GM18868 (cell line): Measurements from ENCODE around the gene RSRC2.
"Not testable (repeated sequence)": the region's sequence is repeated elsewhere in the genome, so short reads cannot be mapped to it uniquely, and the experiment has no call there.

ENCODE experiments used
- ATAC-seq: cut with Tn5 transposase; IDR thresholded peaks from one replicate; pipeline ENCODE4 v1.9.1; 2021; ENCODE audit warnings: mild to moderate bottlenecking, moderate library complexity; ENCODE audit not compliant: unreplicated experiment

Gene RSRC2

DNA sequence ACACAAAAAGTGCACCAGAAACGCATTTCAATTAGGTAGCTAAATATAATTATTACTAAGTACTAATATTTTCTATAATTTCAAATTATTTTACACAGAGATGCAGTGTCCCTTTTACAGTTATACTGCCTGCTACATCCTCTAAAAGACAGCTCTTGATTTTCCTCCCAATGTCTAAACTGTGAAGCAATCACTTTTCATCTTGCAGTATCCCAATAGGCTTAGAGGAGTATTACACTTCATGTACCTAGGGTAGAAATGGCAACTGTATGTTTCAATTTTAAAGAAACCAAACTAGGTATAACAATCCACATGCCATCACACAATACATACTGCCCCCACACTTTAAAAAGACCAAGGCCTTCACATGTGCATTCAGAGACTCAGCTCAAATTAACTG lies 7.3 kb downstream of the RSRC2 start:
- no peak for ATAC-seq

DNA sequence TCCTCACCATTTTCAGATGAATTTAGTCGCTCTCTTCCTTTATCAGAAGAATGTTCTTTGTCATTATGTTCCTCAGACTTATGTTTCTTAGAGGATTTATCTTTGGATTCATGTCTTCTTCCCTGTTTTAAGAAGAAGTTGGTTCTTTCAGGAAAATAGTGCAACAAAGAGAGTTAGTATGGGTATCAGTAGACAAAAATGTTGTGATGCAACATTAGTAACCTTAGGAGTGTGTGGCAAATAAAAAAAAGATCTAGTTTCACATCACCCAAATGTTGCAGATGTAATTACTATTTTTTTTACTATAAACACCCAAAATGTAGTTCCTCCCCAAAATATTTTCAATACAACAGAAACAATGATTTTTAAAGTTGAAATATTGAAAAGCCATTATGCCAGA lies 7.8 kb downstream of the RSRC2 start:
- no peak for ATAC-seq

DNA sequence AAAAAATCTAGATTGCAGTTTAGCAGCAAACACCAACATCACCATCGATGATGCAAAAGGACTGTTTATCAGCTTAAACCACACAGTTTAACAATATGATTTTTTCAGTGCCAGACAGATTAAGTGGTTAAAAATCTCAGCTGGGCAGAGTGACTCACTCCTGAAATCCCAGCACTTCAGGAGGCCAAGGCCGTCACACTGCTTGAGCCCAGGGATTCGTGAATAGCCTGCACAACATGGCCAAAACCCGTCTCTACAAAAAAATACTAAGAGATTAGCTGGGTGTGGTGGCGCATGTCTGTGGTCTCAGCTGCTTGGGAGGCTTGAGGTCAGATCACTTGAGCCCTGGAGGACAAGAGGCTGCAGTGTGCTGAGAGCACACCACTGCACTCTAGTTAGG lies 8.9 kb downstream of the RSRC2 start:
- no peak for ATAC-seq

DNA sequence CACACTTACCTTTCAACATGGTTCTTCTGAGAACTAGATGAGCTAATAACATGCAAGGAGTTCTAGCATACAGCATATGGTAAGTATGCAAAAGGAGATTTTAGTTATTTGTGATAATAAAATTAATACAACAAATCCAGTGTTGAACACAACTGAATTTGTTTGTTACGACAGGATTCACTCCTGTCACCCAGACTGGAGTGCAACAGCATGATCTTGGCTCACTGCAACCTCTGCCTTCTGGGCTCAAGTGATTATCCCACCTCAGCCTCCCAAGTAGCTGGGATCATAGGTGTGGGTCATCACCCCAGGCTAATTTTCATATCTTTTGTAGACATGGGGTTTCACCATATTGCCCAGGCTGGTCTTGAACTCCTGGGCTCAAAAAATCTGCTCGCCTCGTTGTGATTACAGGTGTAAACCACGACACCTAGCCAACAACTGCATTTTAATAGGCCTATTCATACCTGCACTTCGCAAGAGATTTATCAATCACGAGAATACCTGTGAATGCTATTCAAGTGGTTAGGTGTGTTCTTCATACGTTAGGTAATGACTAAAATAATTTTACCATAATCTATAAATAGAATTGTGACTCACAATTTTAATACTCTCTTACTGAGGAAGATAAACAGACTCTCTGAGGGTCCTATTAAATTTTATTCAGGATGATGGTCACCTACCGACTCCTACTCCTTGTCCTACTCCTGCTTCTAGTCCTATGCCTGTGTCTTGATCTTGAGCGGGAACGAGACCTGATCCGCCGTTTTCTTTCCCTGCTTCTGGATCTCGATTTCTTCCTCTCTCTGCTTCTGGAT lies 10.0 kb downstream of the RSRC2 start:
- no peak for ATAC-seq

DNA sequence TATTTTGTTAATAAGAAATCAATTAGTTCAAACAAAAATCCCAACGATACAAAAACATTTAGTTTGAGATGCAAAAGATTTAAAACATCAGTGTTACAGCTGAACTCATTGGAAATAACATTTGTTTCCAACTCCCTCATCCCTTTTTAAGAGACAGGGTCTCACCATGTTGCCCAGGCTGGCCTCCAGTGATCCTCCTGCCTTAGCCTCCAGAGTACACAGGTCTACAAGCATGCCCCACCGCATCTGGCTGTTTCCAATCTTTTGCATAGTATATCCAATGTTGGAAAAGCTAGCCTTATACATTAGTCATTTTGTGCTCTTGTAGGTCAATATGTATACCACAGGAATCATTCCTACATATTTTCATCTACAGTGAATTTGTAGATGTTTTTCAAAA lies 11.5 kb downstream of the RSRC2 start:
- no peak for ATAC-seq

DNA sequence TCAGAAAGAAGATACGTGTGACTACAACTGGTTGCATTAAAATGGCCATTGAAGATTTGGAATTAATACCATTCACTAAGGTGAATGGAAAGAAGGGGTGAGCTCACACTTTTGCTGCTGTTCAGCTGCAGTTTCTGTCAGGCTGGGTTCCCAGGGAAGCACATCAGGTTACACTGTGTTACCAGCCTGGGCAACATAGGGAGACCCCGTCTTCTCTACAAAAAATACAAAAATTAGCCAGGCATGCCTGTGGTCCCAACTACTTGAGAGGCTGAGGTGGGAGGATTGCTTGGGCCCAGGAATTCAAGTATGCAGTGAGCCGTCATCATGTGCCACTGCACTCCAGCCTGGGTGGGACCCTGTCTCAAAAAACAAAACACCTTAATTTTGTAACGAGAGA lies 13.1 kb downstream of the RSRC2 start:
- ATAC-seq, result no peak

DNA sequence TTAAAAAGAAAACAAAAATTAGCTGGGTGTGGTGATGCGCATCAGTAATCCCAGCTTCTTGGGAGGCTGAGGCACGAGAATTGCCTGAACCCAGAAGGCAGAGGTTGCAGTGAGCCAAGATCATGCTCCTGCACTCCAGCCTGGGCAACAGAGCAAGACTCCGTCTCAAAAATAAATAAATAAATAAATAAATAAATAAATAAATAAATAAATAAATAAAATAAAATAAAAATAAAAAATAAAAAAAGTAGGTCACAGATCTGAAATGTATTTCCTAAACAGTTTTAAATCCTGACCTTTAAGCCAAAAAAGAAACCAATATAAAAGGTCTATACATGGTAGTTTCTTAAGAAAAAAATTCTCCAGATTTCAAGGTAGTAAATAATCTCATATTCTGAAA lies 13.7 kb downstream of the RSRC2 start:
- not testable (repeated sequence) for ATAC-seq

DNA sequence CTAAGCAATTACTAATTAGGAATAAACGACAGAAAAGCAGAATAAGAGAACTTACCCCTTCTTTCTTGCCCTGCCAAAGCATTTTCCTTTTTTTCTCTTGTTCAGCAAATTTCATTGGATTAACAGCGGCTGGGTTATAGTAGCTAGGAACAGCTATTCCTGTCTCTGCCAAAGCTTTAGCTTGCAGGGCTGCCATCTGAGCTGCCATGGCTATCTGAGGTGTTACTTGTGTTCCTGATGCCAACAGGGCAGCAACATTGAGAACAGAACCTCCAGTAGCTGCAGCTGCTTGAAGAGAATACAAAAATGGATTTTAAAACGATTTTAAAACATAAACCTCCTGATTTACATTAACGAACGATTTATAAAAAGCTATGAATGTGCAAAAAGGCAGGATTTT lies 18.6 kb downstream of the RSRC2 start:
- ATAC-seq, result no peak

DNA sequence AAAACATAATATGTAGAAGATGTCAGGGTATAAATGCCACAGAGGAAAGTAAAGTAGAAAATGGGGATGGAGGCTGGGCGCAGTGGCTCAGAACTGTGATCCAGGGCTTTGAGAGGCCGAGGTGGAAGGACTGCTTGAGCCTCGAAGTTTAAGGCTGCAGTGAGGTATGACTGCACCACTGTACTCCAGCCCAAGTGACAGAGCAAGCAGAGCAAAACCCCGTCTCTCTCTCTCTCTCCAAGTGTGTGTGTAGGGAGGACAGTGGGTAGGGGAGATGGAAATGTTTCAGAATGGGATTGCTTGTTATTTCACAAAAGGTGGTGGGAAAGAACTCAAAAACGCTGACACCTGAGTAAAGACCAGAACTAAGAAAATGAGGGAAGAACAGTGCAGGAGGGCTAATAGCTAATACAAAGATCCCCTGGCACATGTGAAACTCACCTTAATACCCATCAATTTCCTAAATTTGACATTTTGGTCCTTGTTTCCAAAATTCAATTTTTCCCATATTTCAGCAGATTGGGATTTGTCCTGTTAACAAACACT lies 20.3 kb downstream of the RSRC2 start:
- ATAC-seq, result no peak

DNA sequence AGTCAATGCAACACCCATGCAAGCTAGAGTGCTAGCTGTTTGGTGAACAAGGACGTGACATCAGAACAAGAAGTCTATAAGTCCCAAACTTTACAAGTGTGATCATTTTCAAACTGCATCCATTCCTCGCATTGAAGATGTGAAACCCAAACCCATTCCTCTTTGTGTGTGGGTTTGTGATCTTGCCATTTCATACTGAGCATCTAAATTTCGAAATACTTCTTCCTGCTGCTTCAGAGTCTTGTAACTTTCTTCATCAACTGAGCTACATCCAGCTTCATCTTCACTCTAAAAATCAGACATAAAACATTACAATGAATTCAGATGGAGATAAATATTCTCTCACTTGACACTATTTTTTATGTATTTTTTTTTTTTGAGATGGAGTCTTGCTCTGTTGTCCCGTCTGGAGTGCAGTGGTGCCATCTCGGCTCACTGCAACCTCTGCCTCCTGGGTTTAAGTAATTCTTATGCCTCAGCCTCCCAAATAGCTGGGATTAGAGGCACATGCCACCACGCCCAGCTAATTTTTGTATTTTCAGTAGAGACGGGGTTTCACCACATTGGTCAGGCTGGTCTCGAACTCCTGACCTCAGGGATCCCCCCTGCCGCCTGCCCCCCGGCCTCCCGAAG lies 21.2 kb downstream of the RSRC2 start:
- ATAC-seq, result no peak

DNA sequence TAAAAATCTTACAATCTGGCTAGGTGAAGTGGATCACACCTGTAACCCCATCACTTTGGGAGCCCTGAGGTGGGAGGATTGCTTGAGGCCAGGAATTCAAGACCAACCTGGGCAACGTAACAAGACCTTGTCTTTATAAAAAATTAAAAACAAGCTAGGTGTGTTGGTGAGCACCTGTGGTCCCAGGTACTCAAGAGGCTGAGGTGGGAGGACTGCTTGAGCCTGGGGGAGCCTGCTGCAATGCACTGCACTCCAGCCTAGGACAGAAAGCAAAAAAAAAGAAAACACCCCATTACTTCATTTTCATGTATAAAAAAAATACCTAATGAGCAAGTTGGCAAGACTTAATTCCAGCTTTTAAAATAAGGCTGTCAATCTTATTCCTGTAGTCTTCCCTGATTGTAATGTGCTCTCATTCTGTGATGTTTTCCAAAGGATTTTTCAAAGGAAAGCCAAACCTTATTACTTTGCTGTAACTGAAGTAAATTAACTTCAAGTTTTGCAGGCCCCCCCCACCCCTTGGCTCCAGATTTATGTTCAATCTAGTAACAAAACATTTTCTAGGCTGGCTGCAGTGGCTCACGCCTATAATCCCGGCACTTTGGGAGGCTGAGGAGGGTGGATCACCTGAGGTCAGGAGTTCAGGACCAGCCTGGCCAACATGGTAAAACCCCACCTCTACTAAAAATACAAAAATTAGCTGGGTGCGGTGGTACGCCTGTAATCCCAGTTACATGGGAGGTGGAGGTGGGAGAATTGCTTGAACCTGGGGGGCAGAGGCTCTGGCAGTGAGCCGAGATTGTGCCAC lies 22.7 kb downstream of the RSRC2 start:
- no peak for ATAC-seq

DNA sequence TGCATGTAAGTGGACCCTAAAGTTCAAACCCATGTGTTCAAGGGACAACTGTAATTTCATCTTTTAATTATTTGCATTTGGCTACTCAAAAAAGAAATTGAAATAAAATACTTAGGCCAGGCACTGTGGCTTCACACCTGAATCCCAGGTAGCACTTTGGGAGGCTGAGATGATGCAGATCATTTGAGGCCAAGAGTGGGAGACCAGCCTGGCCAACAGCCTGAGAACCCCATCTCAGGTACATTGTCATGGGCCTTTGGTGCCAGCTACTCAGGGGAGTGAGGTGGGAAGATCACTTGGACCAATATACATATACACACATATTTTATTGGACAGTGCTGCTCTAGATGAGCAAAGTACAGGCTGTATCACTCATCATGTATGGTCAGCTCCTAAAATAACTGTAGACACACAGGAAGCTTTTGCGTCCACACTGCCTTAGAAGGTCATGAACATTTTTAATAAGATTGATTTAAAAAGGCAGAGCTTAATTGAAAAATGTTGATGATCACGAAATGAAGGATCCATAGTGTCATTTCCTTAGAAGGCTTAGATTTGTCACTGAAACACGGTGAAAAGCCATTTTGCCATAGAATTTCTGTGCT lies 23.5 kb downstream of the RSRC2 start:
- ATAC-seq, result no peak

DNA sequence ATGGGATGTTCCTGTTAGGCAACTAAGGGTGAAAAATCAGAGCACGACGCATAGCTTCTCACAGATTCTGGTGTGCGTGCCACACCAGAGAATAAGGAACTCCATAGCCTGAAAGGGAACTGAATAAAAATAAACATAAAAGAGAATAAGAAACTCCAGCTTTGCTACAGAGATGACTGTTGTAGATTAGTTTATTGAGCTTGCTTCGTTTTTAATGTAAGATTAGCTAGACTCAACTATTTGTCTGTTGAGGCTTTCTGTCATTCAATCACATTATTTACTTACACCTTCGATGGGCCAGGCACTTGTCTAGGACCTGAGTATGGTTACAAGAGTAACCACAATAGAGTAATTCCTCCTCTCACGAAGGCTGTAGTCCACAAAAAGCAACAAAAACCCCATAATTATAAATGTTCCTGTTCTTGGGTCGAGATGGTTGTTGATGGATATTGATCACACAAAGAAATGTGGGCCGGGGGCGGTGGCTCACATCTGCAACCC lies 25.2 kb downstream of the RSRC2 start:
- no peak for ATAC-seq

DNA sequence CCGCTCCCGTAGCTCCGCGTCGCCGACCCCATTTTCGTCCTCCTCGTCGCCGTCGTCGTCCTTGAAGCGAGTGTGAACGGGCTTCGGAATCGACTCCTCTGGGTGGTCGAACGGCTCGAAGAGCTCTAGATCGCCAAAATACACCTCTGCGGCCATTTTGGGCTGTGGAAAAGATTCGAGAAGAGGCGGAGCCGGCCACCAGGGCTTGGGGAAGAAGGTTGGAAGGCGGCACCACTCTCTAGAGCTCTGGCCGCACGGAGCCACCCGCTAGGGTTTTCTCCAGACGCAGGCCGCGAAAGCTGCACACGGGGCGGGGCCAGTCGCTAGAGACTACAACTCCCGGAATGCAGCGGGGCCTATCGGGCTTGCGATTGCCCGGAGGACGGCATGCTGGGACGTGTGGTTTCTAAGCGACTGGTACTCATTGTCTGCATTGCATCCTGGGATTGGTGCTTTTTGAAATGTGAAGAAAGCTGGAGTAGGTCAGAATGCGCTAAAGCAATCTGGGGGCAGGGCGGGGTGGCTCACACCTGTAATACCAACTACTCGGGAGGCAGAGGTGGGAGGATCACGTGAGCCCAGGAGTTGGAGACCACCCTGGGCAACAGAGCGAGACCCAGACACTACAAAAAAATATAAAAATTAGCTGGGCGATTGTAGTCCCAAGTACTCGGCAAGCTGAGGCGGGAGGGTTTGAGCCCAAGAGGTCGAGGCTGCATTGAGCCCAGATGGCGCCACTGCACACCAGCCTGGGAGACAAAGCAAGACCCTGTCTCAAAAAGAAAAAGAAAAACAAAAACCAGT lies 25.8 kb downstream of the RSRC2 start, which contains the start of gene ZCCHC8:
ZCCHC8 (minus strand) TSS at position 248 of the 804 bp plus-strand sequence; CDS start at position 156, 92 bp downstream.
- ATAC-seq, result peak; percentile 93

DNA sequence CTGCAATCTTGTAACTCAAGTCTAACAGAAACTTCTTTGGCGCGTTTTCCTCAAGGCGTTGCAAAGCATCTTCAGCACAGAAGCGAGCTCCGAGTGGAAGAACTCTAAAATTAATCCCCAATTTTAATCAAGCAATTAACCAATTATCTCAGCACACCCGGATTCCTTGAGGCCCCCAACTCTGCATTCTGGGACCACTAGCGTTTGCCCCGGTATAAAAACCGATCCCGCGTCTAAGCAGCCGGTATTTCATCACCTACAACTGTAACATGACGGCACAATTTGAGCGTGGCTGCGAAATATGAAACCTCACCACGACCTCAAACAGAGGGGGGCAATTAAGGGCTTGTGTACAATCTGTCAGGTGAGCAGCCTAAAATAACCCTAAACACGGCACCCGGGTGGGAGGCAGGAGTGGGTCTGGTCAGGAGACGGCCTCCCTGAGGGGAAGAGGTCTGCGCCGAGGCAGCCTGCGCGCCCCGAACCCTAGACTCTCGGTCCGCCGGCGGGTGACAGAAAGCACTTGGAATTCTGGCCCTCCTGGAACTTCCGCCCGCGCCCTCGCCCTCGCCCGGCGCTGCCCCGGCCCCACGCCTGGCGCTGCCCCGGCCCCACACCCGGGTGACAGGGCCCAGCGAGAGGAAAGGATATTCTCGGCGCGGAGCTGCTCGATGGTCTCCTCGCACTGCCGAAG lies 26.6 kb downstream of the RSRC2 start:
- peak; percentile 1 for ATAC-seq

DNA sequence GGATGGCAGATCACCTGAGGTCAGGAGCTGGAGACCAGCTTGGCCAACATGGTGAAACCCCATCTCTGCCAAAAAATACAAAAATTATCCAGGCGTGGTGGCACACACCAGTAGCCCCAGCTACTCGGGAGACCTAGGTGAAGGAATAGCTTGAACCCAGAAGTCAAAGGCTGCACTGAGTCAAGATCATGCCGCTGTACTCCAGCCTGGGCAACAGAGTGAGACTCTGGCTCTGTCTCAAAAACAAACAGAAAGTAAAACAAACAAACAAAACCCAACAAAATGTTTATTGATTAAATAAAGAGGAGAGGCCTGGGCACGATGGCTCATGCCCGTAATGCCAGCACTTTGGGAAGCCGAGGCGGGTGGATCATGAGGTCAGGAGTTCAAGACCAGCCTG lies 31.5 kb downstream of the RSRC2 start:
- ATAC-seq, result no peak

DNA sequence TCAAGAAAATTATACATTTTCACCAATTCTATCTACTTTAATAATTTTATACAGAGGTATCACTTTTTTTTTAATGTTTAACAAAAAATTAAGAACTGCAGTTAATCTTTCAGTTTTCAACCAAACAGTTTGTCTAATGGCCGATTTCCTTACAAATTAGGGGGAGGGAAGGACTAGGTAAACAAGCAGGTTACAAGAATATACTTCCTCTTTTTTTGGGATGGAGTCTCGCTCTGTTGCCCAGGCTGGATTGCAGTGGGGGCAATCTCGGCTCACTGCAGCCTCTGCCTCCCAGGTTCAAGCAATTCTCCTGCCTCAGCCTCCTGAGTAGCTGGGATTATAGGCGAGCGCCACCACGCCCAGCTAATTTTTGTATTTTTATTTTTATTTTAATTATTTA lies 33.5 kb downstream of the RSRC2 start:
- ATAC-seq, result not testable (repeated sequence)

DNA sequence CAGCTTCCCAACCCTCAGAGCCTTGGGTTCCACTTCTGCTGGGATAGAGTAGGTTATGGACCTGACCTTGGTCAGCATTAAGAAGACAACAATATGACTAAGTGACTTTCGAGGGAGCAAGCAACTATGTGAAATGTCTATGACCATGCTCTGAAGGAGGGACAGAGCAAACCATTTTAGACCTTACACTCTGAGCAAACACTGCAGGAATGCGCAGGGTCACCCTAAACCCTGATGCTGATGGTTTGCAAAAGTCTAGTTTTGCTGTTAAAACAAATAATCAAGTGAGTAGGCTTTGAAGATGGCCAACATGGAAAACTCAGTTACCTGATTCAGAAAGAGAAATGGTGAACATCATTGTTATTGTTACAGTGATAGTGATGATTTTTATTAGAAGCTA lies 34.7 kb downstream of the RSRC2 start:
- no peak for ATAC-seq

DNA sequence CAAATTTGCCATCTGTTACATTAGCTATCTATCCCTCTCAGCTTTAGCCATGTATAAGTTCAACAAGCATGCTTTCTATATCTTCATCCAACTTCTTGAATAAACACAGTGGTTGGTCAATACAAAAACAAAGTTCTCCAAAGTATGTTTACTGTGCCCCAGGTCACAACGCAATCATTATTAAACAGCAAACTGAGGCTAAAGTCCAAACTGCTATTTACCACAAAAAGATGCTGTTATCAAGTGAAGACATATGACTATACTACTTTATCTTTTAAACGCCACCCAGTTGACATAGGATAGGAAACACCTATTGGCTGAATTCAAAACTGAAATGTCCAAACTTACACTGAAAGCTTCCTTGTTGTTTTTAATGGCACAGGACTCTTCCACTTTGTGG lies 37.7 kb downstream of the RSRC2 start:
- ATAC-seq, result no peak
